ENCODE measurements around the gene CYS1.

CYS1 gene

DNA sequence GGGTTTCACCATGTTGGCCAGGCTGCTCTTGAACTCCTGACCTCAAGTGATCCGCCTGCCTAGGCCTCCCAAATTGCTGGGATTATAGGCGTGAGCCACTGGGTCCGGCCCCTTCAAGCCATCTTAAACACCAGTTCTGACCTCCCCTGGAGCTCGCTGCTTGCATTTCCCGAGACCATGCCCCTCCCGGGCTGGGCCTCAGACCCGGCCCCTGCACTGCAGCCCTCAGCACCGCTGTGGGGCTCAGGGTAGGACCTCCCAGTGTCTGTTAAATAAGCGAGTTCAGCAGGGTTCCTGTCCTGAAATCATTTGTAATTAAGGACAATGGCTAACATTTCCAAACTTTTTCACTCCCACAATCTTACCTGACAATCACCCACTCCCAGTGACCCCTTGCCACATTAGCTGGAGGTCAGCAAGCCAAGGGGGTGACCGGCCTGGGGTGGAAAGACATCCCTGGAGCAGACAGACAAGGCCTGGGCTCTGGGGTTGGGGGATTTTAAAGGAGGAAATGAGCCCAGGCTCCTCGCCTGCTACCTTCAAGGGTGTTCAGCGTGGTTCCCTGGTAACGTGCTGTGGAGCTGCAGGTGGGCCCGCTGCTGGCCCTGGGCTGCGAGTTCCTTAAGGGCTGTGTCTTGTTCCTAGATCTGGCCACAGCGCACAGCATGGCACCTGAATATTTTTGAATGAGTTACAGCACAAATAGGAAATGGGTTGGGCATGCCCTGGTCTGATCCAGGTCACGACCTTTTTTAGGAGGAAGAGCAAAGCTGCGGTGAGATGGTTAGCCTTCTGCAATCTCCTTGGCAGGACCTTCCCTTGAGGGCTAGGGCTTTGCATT, 15.1 kb downstream of the CYS1 start:
- H3K4me3 ChIP-seq (replicated peaks in 1 of 2; ENCODE audit: low read depth in 2 of 2, low read length in 2 of 2), result no peak overlapping the region
- TF ChIP-seq, protein P1, sequence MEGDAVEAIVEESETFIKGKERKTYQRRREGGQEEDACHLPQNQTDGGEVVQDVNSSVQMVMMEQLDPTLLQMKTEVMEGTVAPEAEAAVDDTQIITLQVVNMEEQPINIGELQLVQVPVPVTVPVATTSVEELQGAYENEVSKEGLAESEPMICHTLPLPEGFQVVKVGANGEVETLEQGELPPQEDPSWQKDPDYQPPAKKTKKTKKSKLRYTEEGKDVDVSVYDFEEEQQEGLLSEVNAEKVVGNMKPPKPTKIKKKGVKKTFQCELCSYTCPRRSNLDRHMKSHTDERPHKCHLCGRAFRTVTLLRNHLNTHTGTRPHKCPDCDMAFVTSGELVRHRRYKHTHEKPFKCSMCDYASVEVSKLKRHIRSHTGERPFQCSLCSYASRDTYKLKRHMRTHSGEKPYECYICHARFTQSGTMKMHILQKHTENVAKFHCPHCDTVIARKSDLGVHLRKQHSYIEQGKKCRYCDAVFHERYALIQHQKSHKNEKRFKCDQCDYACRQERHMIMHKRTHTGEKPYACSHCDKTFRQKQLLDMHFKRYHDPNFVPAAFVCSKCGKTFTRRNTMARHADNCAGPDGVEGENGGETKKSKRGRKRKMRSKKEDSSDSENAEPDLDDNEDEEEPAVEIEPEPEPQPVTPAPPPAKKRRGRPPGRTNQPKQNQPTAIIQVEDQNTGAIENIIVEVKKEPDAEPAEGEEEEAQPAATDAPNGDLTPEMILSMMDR (IDR thresholded peaks at IDR 0.05; ENCODE audit: low read depth, low read length), result no peak
- DNase-seq (ENCODE audit: low read depth in 2 of 2), result no peak

DNA sequence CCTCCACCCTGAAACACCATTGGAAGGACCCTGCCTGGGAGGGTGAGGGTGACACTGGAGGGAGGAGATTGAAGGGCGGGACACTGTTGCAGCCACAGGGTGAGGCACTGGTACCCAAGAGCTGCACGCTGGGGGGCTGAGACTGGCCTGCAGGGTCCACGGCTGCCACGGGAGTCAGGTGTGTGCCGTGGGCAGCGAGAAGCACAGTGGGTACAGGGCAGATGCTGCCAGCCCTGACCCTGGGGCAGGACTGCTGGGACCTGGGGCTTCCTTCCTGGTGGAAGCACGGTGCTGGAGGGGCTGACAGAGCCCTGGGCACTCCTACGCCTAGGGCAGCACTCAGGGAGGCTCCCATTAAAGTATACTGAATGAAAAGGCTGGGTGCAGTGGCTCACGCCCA, 16.6 kb downstream of the CYS1 start:
- no peak for DNase-seq (ENCODE audit: low read depth in 2 of 2)
- TF ChIP-seq, protein P1 (IDR thresholded peaks at IDR 0.05; ENCODE audit: low read depth, low read length), result no peak

DNA sequence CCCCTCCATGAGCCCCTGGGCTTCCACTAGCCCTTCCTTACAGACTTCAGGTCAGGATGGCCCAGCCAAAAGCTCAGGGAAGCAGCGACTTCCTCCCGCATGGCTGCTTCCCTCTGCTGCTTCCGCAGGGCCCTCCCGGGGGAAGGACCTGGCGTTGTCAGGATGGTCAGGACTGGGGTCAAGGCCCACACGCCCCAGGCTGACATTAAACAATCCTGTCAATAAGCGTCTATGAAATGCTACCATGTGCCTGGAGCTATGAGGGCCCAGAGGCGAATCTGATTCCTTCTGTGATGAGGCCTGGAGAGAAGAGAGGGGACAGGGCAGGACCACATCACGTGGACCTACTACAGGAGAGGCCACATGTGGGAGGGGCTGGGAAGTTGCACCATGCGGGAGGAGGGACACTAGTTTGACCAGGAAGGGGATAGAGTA, 17.3 kb downstream of the CYS1 start:
- DNase-seq (ENCODE audit: low read depth in 2 of 2), result no peak
- TF ChIP-seq, protein P1 (IDR thresholded peaks at IDR 0.05; ENCODE audit: low read depth, low read length), result no peak
- H3K4me3 ChIP-seq (replicated peaks in 1 of 2; ENCODE audit: low read depth in 2 of 2, low read length in 2 of 2), result no peak overlapping the region

More for the DNA sequence above, 16.6 kb downstream of the CYS1 start:
- H3K4me3 ChIP-seq (replicated peaks in 1 of 2; ENCODE audit: low read depth in 2 of 2, low read length in 2 of 2), result no peak overlapping the region

DNA sequence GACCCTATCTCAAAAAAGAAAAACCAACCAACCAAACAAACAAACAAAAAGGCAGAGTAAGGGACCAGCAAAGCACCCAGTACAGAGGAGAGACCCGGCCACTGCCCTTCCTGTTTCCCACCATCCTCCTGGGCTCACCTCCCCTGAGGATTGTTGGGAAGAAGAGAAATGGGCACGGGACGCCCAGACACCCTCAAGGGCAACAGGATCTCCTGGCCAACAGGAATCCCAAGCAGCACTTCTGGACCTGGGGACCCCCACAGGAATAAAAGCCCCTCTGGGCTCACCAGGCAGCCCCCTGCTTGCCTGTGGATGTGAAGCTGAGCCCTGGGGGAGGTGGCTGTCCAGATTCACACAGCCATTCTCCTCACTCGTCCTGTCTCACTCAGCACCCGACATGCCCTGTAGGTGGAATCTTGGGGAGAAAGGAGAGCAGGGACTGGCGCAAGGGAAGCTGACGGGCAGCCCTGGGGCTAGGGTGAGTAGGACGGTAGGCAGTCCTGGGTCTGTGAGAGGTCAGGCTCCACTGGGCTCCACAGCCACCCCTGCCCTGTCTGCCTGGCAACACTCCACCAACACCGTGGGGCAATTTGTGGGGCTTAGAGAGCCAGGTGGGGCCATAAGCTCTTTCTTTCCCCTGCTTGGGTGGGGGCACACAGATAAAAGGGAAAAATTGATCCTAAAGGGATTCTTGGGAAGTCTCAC, 18.8 kb downstream of the CYS1 start:
- TF ChIP-seq, protein P1 (IDR thresholded peaks at IDR 0.05; ENCODE audit: low read depth, low read length), result no peak

DNA sequence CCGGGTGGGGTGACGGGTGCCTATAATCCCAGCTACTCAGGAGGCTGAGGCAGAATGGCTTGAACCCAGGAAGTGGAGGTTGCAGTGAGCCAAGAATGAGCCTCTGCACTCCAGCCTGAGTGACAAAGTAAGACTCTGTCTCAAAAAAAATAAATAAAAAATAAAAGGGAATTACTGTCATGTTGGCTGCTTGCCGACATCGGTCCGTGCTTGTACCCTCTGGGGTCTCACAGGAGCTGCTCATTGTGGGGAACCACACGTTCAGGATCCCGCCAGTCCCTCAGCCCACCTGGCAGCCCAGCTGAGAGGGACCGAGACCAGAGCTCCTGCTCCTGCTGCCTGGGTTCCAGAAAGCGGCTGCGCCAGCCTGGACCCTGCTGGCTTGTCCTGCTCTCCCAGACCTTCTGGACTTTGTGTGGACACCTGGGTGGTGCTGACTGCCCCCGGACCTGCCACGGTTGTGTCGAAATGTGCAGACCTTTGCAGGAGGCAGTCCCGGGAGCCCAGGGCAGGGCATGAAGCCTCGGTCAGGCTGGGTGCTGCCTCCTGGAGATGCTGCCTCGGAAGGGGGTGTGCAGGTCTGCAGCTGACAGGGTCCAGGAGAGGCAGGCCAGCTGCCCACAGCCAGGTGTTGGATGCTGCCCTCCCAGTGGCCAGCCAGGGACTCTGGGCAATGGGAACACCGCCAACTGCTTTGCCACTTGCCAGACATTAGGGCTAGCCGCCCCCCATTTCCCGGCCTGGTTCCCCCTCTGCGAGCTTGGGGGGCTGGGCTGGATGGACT, 20.5 kb downstream of the CYS1 start:
- DNase-seq (ENCODE audit: low read depth in 2 of 2), result no peak

More for the DNA sequence above, 18.8 kb downstream of the CYS1 start:
- no peak overlapping the region for H3K4me3 ChIP-seq (replicated peaks in 1 of 2; ENCODE audit: low read depth in 2 of 2, low read length in 2 of 2)
- DNase-seq (ENCODE audit: low read depth in 2 of 2), result no peak

DNA sequence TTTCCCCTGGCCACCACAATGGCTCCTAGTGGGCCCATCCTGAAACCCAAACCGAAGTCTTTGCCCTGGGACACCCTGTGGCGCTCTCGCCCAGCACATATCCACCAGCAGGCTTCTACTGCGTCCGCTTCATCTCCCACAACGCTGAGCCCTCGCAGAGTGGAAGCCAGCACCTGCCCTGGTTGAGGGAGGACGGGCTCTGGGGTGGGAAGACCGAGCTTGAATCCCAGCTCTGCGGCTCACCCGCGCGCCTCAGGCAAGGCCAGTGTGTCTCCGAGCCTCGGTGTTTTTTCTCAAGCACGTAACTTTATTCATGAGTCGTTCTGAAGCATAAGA, 21.2 kb downstream of the CYS1 start:
- TF ChIP-seq, protein P1 (IDR thresholded peaks at IDR 0.05; ENCODE audit: low read depth, low read length), result no peak
- DNase-seq (ENCODE audit: low read depth in 2 of 2), result no peak
- H3K4me3 ChIP-seq (replicated peaks in 1 of 2; ENCODE audit: low read depth in 2 of 2, low read length in 2 of 2), result no peak overlapping the region

More for the DNA sequence above, 20.5 kb downstream of the CYS1 start:
- TF ChIP-seq, protein P1 (IDR thresholded peaks at IDR 0.05; ENCODE audit: low read depth, low read length), result no peak
- H3K4me3 ChIP-seq (replicated peaks in 1 of 2; ENCODE audit: low read depth in 2 of 2, low read length in 2 of 2), result no peak overlapping the region

Data from cardiac fibroblast (primary cell).